ENCODE data around the gene C5orf22. TPM values are rescaled to one million over a fixed set of nuclear protein-coding genes. Genes with fewer than 3 reads are reported as not detected.
"Not testable (repeated sequence)": the region's sequence is repeated elsewhere in the genome, so short reads cannot be mapped to it uniquely, and the experiment has no call there.

C5orf22 gene
- total RNA-seq, 2 experiments from 2014 or later: 27.2 to 29.9 TPM

- no peaks in the 10 kb centered on the region for H3K4me1 Mint-ChIP-seq
- H3K4me3 Mint-ChIP-seq: no peak overlapping the region
- H3K27ac Mint-ChIP-seq: no peak overlapping the region
- H3K27me3 Mint-ChIP-seq: peaks cover 19% of the 10 kb centered on the region
- H3K36me3 Mint-ChIP-seq: no peaks in the 10 kb centered on the region
- DNase-seq (no peak), ATAC-seq (ENCODE audit: low read depth) (no peak)
- no peaks in the 10 kb centered on the region for H3K9me3 Mint-ChIP-seq
- POLR2A ChIA-PET: no interaction called here
Observed at GRCh38 chr5:31598640-31599611, 66.8 kb downstream of the C5orf22 start.

GRCh38 chr5:31602305-31602704 is 70.2 kb downstream of the C5orf22 start:
- H3K9me3 Mint-ChIP-seq; POLR2A ChIA-PET; ATAC-seq (ENCODE audit: low read depth); H3K36me3 Mint-ChIP-seq; H3K27ac Mint-ChIP-seq; H3K4me1 Mint-ChIP-seq; DNase-seq; H3K4me3 Mint-ChIP-seq: not testable (repeated sequence)
- peaks cover 13% of the 10 kb centered on the region for H3K27me3 Mint-ChIP-seq

- H3K36me3 Mint-ChIP-seq: no peaks in the 10 kb centered on the region
- H3K27ac Mint-ChIP-seq: no peak overlapping the region
- no peaks in the 10 kb centered on the region for H3K4me1 Mint-ChIP-seq
- H3K4me3 Mint-ChIP-seq: no peak overlapping the region
- peaks cover 19% of the 10 kb centered on the region for H3K27me3 Mint-ChIP-seq
- ATAC-seq (ENCODE audit: low read depth): no peak
- DNase-seq: no peak
- no peaks in the 10 kb centered on the region for H3K9me3 Mint-ChIP-seq
- POLR2A ChIA-PET: no interaction called here
Observed at GRCh38 chr5:31604240-31604639, 72.1 kb downstream of the C5orf22 start.

- H3K36me3 Mint-ChIP-seq: no peaks in the 10 kb centered on the region
- POLR2A ChIA-PET: no interaction called here
- ATAC-seq (ENCODE audit: low read depth) (no peak), DNase-seq (no peak)
- no peak overlapping the region for H3K27ac Mint-ChIP-seq
- no peaks in the 10 kb centered on the region for H3K4me1 Mint-ChIP-seq
- no peaks in the 10 kb centered on the region for H3K9me3 Mint-ChIP-seq
- no peak overlapping the region for H3K4me3 Mint-ChIP-seq
- H3K27me3 Mint-ChIP-seq: peaks cover 19% of the 10 kb centered on the region
Observed at GRCh38 chr5:31604644-31605043, 72.5 kb downstream of the C5orf22 start.

Other genes starting within 250 kb of the C5orf22 start
- 10 to 100 TPM; 66.7 to 87.4 TPM for gene DROSHA, start 208 bp upstream of the C5orf22 start, total RNA-seq
- under 1 TPM; 0.14 to 0.22 TPM for gene PDZD2, start 106.8 kb downstream of the C5orf22 start, total RNA-seq

Measured in activated naive CD8-positive, alpha-beta T cell treated with anti-CD3 and anti-CD28 coated beads, Interleukin-2, amount 10 ng/mL, durations not matched to agents 7 days and 5 days (primary cell).